Testis (tissue), 2 donors: ENCODE results near the gene WDR53.

Experiments
- CTCF ChIP-seq, 3 experiments: fragments of 450-650 bp in 2 of 3; fragments of 200-600 bp in 1 of 3; sonication (generic) in 1 of 3; IDR thresholded peaks; one replicate each; pipeline ENCODE4 v1.5.1; 2016 to 2019; ENCODE audit warnings: antibody characterized with exemption in 3 of 3, mild to moderate bottlenecking in 2 of 3, moderate library complexity in 1 of 3
- POLR2A ChIP-seq: fragments of 450-650 bp; IDR thresholded peaks from one replicate; pipeline ENCODE4 v1.6.1; 2017; ENCODE audit warnings: antibody characterized with exemption, mild to moderate bottlenecking, moderate library complexity

- no peak for TF ChIP-seq CTCF (IDR thresholded peaks at IDR 0.05)
- no peak for TF ChIP-seq POLR2A
Measured at GRCh38 chr3:196572389-196572788, 4.0 kb upstream of the WDR53 start.
